WTC11 (cell line): ENCODE data around the gene SPINDOC. TPM values are rescaled to one million over a fixed set of nuclear protein-coding genes. Genes with fewer than 3 reads are reported as not detected.

Experiments
- ATAC-seq: fragments of 200-7000 bp; cut with Tn5 transposase; 2 replicates; pipeline ENCODE4 v1.10.0; 2021; ENCODE audit warnings: mild to moderate bottlenecking, moderate library complexity
- CTCF ChIA-PET: fragments of 300-600 bp; sonication (Branson Sonifier 250); formaldehyde crosslinking; loops from one replicate; lab custom pipeline; 2021; ENCODE audit warnings: antibody characterized with exemption; lab: Charles Lee
- POLR2A ChIA-PET: fragments of 350-600 bp; sonication (Branson Sonifier 250); formaldehyde crosslinking; loops from one replicate; lab custom pipeline; 2021; ENCODE audit warnings: antibody characterized with exemption; lab: Charles Lee
- DNase-seq: peaks from one replicate; pipeline ENCODE4 v3.0.0; 2021; ENCODE audit warnings: low spot score
- H3K27ac Mint-ChIP-seq: 2 replicates; pipeline ENCODE4 v1.8.0; 2021; ENCODE audit warnings: mixed read lengths
- H3K27me3 Mint-ChIP-seq: 2 replicates; pipeline ENCODE4 v1.8.0; 2021; ENCODE audit warnings: low read depth, mild to moderate bottlenecking, moderate library complexity, mixed read lengths
- H3K36me3 Mint-ChIP-seq: 2 replicates; pipeline ENCODE4 v1.8.0; 2021; ENCODE audit warnings: mixed read lengths
- H3K4me1 Mint-ChIP-seq: 2 replicates; pipeline ENCODE4 v1.8.0; 2022; ENCODE audit warnings: mixed read lengths
- H3K4me3 Mint-ChIP-seq: 2 replicates; pipeline ENCODE4 v1.8.0; 2021; ENCODE audit warnings: mild to moderate bottlenecking, moderate library complexity, mixed read lengths
- H3K9me3 Mint-ChIP-seq: 2 replicates; pipeline ENCODE4 v1.8.0; 2021; ENCODE audit warnings: mixed read lengths
- ELF4 ChIP-seq: sonication (generic); formaldehyde crosslinking; IDR thresholded peaks from 2 replicates; pipeline ENCODE4 v1.8.1; 2022; ENCODE audit warnings: low read depth, mild to moderate bottlenecking, moderate library complexity, missing genetic modification reagents
- ESRRA ChIP-seq: sonication (generic); formaldehyde crosslinking; IDR thresholded peaks from 2 replicates; pipeline ENCODE4 v1.8.1; 2022; ENCODE audit warnings: mild to moderate bottlenecking, missing genetic modification reagents, borderline replicate concordance
- ETV6 ChIP-seq: sonication (generic); formaldehyde crosslinking; IDR thresholded peaks from 2 replicates; pipeline ENCODE4 v1.8.1; 2022; ENCODE audit warnings: mild to moderate bottlenecking, missing genetic modification reagents
- FOXP1 ChIP-seq: sonication (generic); formaldehyde crosslinking; IDR thresholded peaks from 2 replicates; pipeline ENCODE4 v1.8.0; 2022; ENCODE audit warnings: missing genetic modification reagents, mild to moderate bottlenecking, moderate library complexity, borderline replicate concordance
- GABPB1 ChIP-seq: sonication (generic); formaldehyde crosslinking; IDR thresholded peaks from 2 replicates; pipeline ENCODE4 v1.8.1; 2023; ENCODE audit warnings: mild to moderate bottlenecking, missing genetic modification reagents
- JAZF1 ChIP-seq: fragments of 250-450 bp; sonication (Bioruptor Pico); IDR thresholded peaks from 2 replicates; pipeline ENCODE4 v1.9.0; 2021; ENCODE audit warnings: moderate library complexity, mild to moderate bottlenecking, inconsistent platforms
- NFATC4 ChIP-seq: fragments of 250-450 bp; sonication (Bioruptor Pico); IDR thresholded peaks from 2 replicates; pipeline ENCODE4 v1.9.0; 2021; ENCODE audit warnings: mild to moderate bottlenecking
- NR2C2 ChIP-seq: sonication (generic); formaldehyde crosslinking; IDR thresholded peaks from 2 replicates; pipeline ENCODE4 v1.8.0; 2022; ENCODE audit warnings: mild to moderate bottlenecking, missing genetic modification reagents
- TP53 ChIP-seq: sonication (generic); formaldehyde crosslinking; IDR thresholded peaks from 2 replicates; pipeline ENCODE4 v1.8.1; 2023; ENCODE audit warnings: mild to moderate bottlenecking, missing genetic modification reagents
- ZNF416 ChIP-seq: fragments of 250-450 bp; sonication (Bioruptor Pico); IDR thresholded peaks from 2 replicates; pipeline ENCODE4 v1.9.0; 2021; ENCODE audit warnings: mild to moderate bottlenecking, inconsistent platforms
- ZNF671 ChIP-seq: fragments of 250-450 bp; sonication (Bioruptor Pico); IDR thresholded peaks from 2 replicates; pipeline ENCODE4 v1.8.0; 2021; ENCODE audit warnings: mild to moderate bottlenecking
- total RNA-seq: library from RNA; stranded (reverse); gene quantifications from 3 replicates; pipeline ENCODE4 v1.2.3, GENCODE V29; 2021
- TF ChIP-seq, protein P1 (sequence below): sonication (generic); formaldehyde crosslinking; IDR thresholded peaks from 2 replicates; pipeline ENCODE4 v1.8.1; 2023; ENCODE audit warnings: mild to moderate bottlenecking, missing genetic modification reagents, borderline replicate concordance
- TF ChIP-seq, protein P2 (sequence below): sonication (generic); formaldehyde crosslinking; IDR thresholded peaks from 2 replicates; pipeline ENCODE4 v1.8.0; 2023; ENCODE audit warnings: missing genetic modification reagents
- TF ChIP-seq, protein P3 (sequence below): sonication (generic); formaldehyde crosslinking; IDR thresholded peaks from 2 replicates; pipeline ENCODE4 v1.8.0; 2022; ENCODE audit warnings: mild to moderate bottlenecking, missing genetic modification reagents

SPINDOC gene
- total RNA-seq, 1 experiment from 2014 or later: 93.8 TPM

DNA sequence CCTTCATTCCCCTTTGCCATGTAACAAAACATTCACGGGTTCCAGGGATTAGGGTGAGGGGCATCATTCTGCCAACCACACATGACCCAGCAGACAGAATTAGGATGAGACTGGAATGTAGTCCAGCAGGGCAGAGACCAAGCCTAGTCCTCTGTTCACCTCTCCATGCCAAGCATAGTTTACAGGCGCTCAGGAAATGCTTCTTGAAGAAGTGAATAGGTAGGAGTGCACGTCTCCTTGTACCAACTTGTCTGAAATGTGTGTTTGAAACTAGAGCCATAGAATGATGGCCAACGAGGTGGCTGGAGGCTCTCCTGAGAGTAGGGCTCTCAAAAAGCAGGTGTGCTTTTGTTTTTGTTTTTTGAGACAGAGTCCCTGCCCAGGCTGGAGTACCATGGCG lies 8.2 kb downstream of the SPINDOC start (continued):
- TF ChIP-seq, protein P1, sequence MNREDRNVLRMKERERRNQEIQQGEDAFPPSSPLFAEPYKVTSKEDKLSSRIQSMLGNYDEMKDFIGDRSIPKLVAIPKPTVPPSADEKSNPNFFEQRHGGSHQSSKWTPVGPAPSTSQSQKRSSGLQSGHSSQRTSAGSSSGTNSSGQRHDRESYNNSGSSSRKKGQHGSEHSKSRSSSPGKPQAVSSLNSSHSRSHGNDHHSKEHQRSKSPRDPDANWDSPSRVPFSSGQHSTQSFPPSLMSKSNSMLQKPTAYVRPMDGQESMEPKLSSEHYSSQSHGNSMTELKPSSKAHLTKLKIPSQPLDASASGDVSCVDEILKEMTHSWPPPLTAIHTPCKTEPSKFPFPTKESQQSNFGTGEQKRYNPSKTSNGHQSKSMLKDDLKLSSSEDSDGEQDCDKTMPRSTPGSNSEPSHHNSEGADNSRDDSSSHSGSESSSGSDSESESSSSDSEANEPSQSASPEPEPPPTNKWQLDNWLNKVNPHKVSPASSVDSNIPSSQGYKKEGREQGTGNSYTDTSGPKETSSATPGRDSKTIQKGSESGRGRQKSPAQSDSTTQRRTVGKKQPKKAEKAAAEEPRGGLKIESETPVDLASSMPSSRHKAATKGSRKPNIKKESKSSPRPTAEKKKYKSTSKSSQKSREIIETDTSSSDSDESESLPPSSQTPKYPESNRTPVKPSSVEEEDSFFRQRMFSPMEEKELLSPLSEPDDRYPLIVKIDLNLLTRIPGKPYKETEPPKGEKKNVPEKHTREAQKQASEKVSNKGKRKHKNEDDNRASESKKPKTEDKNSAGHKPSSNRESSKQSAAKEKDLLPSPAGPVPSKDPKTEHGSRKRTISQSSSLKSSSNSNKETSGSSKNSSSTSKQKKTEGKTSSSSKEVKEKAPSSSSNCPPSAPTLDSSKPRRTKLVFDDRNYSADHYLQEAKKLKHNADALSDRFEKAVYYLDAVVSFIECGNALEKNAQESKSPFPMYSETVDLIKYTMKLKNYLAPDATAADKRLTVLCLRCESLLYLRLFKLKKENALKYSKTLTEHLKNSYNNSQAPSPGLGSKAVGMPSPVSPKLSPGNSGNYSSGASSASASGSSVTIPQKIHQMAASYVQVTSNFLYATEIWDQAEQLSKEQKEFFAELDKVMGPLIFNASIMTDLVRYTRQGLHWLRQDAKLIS (CRISPR knock-in tag): no peak
- no peak for TF ChIP-seq TP53 (CRISPR knock-in tag)
- no peak for TF ChIP-seq NFATC4
- no peak for TF ChIP-seq ZNF416 (CRISPR knock-in tag)
- TF ChIP-seq ZNF671 (CRISPR knock-in tag): no peak
- no peak for TF ChIP-seq JAZF1 (CRISPR knock-in tag)
- no peak for TF ChIP-seq ESRRA (CRISPR knock-in tag)
- TF ChIP-seq, protein P2, sequence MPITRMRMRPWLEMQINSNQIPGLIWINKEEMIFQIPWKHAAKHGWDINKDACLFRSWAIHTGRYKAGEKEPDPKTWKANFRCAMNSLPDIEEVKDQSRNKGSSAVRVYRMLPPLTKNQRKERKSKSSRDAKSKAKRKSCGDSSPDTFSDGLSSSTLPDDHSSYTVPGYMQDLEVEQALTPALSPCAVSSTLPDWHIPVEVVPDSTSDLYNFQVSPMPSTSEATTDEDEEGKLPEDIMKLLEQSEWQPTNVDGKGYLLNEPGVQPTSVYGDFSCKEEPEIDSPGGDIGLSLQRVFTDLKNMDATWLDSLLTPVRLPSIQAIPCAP: no peak
- TF ChIP-seq, protein P3, sequence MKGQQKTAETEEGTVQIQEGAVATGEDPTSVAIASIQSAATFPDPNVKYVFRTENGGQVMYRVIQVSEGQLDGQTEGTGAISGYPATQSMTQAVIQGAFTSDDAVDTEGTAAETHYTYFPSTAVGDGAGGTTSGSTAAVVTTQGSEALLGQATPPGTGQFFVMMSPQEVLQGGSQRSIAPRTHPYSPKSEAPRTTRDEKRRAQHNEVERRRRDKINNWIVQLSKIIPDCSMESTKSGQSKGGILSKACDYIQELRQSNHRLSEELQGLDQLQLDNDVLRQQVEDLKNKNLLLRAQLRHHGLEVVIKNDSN (CRISPR knock-in tag): no peak
- TF ChIP-seq, all 79 proteins: peak for 0

DNA sequence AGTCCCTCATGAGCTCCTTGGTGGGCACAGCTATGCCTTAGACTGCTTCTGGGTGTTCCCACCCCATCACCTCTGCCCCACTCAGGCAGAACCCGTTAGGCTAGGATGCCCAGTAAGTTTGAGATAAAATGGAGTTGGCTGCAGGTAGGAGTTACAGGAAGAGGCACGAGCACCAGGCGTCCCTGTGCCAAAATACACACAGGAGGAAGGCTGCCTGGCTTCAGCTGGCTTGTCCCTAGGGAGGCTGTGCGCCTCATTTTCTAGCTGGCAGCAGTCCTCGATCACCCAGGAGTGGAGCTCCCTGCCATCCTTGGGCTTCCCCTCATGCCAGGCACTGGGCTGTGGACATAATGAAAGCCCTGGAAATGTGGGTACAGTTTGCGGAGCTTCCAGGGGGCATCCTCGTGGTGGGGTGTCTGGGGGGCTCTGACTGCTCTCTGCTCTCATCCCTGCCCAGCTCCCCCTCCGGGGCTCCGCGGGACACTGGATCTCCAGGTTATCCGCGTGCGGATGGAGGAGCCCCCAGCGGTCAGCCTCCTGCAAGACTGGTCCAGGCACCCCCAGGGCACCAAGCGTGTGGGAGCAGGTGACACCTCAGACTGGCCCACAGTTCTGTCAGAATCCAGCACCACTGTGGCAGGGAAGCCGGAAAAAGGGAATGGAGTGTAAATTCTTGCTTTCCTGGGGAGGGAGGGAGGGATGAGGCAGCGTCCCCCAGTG lies 13.4 kb downstream of the SPINDOC start:
- Mint-ChIP-seq H3K4me3 (no peak overlapping the region), H3K4me1 (peaks cover 20% of the 10 kb centered on the region), H3K9me3 (no peaks in the 10 kb centered on the region), H3K27me3 (no peaks in the 10 kb centered on the region), H3K36me3 (peaks cover 43% of the 10 kb centered on the region), H3K27ac (no peak overlapping the region)
- ChIA-PET CTCF (interaction anchor here (1.5 kb wide), 1 partner anchor 119 kb away, joined by 8 read pairs; no protein-coding TSS in a partner anchor), POLR2A (no interaction called here)
- TF ChIP-seq ELF4 (CRISPR knock-in tag) (no peak), NR2C2 (no peak), ETV6 (CRISPR knock-in tag) (0 out of 2 replicates have a peak, but pooled peaks have one; percentile 30), NFATC4 (no peak)
- DNase-seq: no peak
- no peak for ATAC-seq

DNA sequence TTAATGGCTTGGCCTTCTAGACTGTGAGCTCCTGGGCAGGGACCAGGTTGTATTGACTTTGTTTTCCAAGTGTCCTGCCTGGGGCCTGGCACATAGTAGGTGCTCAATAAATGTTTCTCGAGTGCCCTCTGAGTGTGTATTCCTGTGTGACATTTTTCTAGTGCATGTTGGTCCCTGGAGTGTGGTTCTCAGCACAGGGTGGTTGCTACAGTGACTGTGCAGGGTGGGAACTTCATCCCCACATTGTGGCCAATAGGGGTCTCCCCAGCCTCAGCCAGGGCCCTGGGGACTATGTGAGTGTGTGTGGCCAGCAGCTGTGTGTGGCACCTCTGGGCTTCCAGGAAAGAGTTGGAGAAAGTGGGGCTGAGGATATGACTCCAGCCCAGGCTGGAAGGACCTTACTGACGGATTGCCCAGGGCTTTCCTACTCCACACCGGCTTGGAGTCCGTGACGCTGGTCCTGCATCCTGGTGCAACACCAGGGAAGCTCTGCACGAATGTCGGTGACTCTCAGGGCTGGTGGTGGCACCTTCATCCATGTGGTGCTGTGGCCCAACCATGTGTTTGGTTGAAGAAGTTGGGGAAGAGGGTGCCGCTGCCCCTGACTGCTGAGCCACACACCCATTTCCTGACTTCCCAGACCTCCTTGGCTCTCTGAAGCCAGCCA lies 16.7 kb downstream of the SPINDOC start:
- TF ChIP-seq FOXP1 (0 out of 2 replicates have a peak, but pooled peaks have one; percentile 49), GABPB1 (CRISPR knock-in tag) (no peak)
- DNase-seq: peak; percentile 62
- peak; percentile 87 for ATAC-seq
- peaks cover 30% of the 10 kb centered on the region for H3K4me1 Mint-ChIP-seq
- H3K27me3 Mint-ChIP-seq: no peaks in the 10 kb centered on the region; the same call in 1 of the 2 replicates
- no peaks in the 10 kb centered on the region for H3K9me3 Mint-ChIP-seq
- ChIA-PET CTCF (interaction anchor here (0.5 to 1.9 kb wide), 19 partner anchors 9 to 318 kb away, joined by 3 to 16 read pairs (median 5); partner anchors contain the start of genes MARK2 and NAA40), POLR2A (interaction anchor here (0.5 to 0.6 kb wide), 4 partner anchors 61 to 169 kb away, joined by 3 to 5 read pairs (median 3); partner anchors contain the start of gene ZFTA)
- peak overlapping the region; percentile 47; the same call in 1 of the 2 replicates for H3K27ac Mint-ChIP-seq
- peaks cover 14% of the 10 kb centered on the region for H3K36me3 Mint-ChIP-seq
- no peak overlapping the region for H3K4me3 Mint-ChIP-seq
